ENCODE data around the gene ZBTB20. TPM values are rescaled to one million over a fixed set of nuclear protein-coding genes. Genes with fewer than 3 reads are reported as not detected.

The ZBTB20 gene
- polyA plus RNA-seq, 3 donors = 1.3 to 3.2 (median 2.0) TPM

DNA sequence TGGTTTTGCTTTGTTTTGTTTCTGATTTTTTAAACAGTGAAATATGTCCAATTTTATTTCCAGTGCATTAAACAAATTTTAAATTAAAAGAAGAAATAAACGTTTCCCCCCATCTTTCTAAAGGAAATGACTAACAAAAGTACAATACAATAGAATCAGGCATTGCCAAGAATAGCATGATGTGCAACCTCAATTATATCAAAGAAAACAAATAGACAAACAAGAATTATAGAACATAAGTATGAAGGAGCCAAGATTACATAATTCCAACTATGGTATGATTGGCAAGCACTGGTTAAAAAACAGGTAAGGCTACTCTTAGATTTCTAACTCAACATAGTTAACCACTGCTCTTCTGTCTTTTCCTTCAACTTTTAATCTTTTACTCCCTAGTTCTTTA, 826.8 kb downstream of the ZBTB20 start:
- Mint-ChIP-seq H3K27me3 (ENCODE audit: low read depth in 3 of 3) (peaks cover 0 to 3% (median 0%) of the 10 kb centered on the region in 3 donors), H3K9me3 (peaks cover 0 to 2% (median 0%) of the 10 kb centered on the region in 7 donors), H3K4me1 (no peaks in the 10 kb centered on the region), H3K27ac (no peak overlapping the region), H3K4me3 (no peak overlapping the region), H3K36me3 (peaks cover 0 to 2% of the 10 kb centered on the region in 2 donors)
- H4K20me1 ChIP-seq (ENCODE audit: insufficient read depth, low read length) = no peaks in the 10 kb centered on the region
- H3K4me1 ChIP-seq (ENCODE audit: control insufficient read depth in 1 of 2, insufficient read depth in 2 of 2, low read length in 2 of 2) = no peaks in the 10 kb centered on the region
- H3K27ac ChIP-seq (ENCODE audit: low read depth in 1 of 2, low read length in 2 of 2) = no peak overlapping the region
- TF ChIP-seq, protein P1, sequence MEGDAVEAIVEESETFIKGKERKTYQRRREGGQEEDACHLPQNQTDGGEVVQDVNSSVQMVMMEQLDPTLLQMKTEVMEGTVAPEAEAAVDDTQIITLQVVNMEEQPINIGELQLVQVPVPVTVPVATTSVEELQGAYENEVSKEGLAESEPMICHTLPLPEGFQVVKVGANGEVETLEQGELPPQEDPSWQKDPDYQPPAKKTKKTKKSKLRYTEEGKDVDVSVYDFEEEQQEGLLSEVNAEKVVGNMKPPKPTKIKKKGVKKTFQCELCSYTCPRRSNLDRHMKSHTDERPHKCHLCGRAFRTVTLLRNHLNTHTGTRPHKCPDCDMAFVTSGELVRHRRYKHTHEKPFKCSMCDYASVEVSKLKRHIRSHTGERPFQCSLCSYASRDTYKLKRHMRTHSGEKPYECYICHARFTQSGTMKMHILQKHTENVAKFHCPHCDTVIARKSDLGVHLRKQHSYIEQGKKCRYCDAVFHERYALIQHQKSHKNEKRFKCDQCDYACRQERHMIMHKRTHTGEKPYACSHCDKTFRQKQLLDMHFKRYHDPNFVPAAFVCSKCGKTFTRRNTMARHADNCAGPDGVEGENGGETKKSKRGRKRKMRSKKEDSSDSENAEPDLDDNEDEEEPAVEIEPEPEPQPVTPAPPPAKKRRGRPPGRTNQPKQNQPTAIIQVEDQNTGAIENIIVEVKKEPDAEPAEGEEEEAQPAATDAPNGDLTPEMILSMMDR (IDR thresholded peaks at IDR 0.05) = no peak
- intact Hi-C loops (cut with micrococcal nuclease) = no loop called here
- no peak overlapping the region for H2AFZ ChIP-seq (ENCODE audit: insufficient read depth, low read depth, low read length, poor library complexity, severe bottlenecking)
- H3K4me2 ChIP-seq (replicated peaks; ENCODE audit: extremely low read depth, low read length, poor library complexity, severe bottlenecking) = no peak overlapping the region
- H3K27me3 ChIP-seq (ENCODE audit: control insufficient read depth in 2 of 2, insufficient read depth in 2 of 2, low read length in 2 of 2) = no peaks in the 10 kb centered on the region
- H3K9me3 ChIP-seq (replicated peaks in 1 of 2; ENCODE audit: control insufficient read depth in 1 of 2, insufficient read depth in 1 of 2, low read length in 2 of 2) = no peaks in the 10 kb centered on the region
- H3K9ac ChIP-seq (ENCODE audit: insufficient read depth, low read length, poor library complexity, severe bottlenecking) = no peak overlapping the region
- no CpG with 5 or more reads among the region's 1 CpG for WGBS (ENCODE audit: insufficient coverage)
- H3K4me3 ChIP-seq (replicated peaks in 1 of 3; ENCODE audit: low read depth in 2 of 3, low read length in 3 of 3) = no peak overlapping the region
- no peaks in the 10 kb centered on the region for H3K79me2 ChIP-seq (ENCODE audit: insufficient read depth, low read length)
- no peaks in the 10 kb centered on the region for H3K36me3 ChIP-seq (replicated peaks in 1 of 2; ENCODE audit: control insufficient read depth in 1 of 2, insufficient read depth in 2 of 2, low read length in 2 of 2)
- DNase-seq = no peak

DNA sequence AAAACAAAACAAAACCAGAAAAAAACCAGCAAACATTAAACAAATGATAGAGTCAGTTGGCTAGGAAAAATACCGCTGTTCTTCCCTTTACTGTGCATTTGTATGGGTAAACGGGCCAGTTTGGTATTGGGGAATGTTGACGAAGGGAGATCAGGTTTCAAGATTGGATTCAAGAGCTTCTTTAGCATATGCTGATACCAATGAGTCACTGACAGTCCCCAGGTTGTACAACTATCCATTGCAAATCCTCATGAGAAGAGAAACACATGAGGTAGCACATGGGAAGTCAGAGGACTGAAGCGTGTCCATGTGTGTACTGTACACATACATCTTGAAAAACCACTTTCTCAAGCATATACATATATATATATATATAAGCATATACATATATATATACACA, 827.6 kb downstream of the ZBTB20 start:
- H3K27me3 ChIP-seq (ENCODE audit: control insufficient read depth in 2 of 2, insufficient read depth in 2 of 2, low read length in 2 of 2) = no peaks in the 10 kb centered on the region
- no peak overlapping the region for H3K9ac ChIP-seq (ENCODE audit: insufficient read depth, low read length, poor library complexity, severe bottlenecking)
- no peak overlapping the region for H3K27ac ChIP-seq (ENCODE audit: low read depth in 1 of 2, low read length in 2 of 2)
- H3K9me3 Mint-ChIP-seq = peaks cover 0 to 2% (median 0%) of the 10 kb centered on the region in 7 donors
- H3K27me3 Mint-ChIP-seq (ENCODE audit: low read depth in 3 of 3) = peaks cover 0 to 3% (median 0%) of the 10 kb centered on the region in 3 donors
- H3K4me1 ChIP-seq (ENCODE audit: control insufficient read depth in 1 of 2, insufficient read depth in 2 of 2, low read length in 2 of 2) = no peaks in the 10 kb centered on the region
- H3K4me3 Mint-ChIP-seq = no peak overlapping the region
- no peak overlapping the region for H3K4me2 ChIP-seq (replicated peaks; ENCODE audit: extremely low read depth, low read length, poor library complexity, severe bottlenecking)
- TF ChIP-seq, protein P1 (IDR thresholded peaks at IDR 0.05) = no peak
- H4K20me1 ChIP-seq (ENCODE audit: insufficient read depth, low read length) = no peaks in the 10 kb centered on the region
- intact Hi-C loops (cut with micrococcal nuclease) = no loop called here
- no peaks in the 10 kb centered on the region for H3K9me3 ChIP-seq (replicated peaks in 1 of 2; ENCODE audit: control insufficient read depth in 1 of 2, insufficient read depth in 1 of 2, low read length in 2 of 2)
- no peaks in the 10 kb centered on the region for H3K4me1 Mint-ChIP-seq
- no peak overlapping the region for H3K27ac Mint-ChIP-seq
- H2AFZ ChIP-seq (ENCODE audit: insufficient read depth, low read depth, low read length, poor library complexity, severe bottlenecking) = no peak overlapping the region
- DNase-seq = no peak
- no peak overlapping the region for H3K4me3 ChIP-seq (replicated peaks in 1 of 3; ENCODE audit: low read depth in 2 of 3, low read length in 3 of 3)
- no peaks in the 10 kb centered on the region for H3K79me2 ChIP-seq (ENCODE audit: insufficient read depth, low read length)
- peaks cover 0 to 2% of the 10 kb centered on the region in 2 donors for H3K36me3 Mint-ChIP-seq
- WGBS (ENCODE audit: insufficient coverage) = no CpG with 5 or more reads among the region's 4 CpGs
- no peaks in the 10 kb centered on the region for H3K36me3 ChIP-seq (replicated peaks in 1 of 2; ENCODE audit: control insufficient read depth in 1 of 2, insufficient read depth in 2 of 2, low read length in 2 of 2)

Data from CD14-positive monocyte (primary cell).